Activated naive CD8-positive, alpha-beta T cell treated with anti-CD3 and anti-CD28 coated beads for 36 hours (primary cell): ENCODE data around the gene MAST2. TPM values are rescaled to one million over a fixed set of nuclear protein-coding genes. Genes with fewer than 3 reads are reported as not detected.

Experiments
- total RNA-seq, 2 experiments: library from RNA; stranded (reverse); gene quantifications; one replicate each; pipeline ENCODE4 v1.2.3, GENCODE V29; 2021

MAST2 gene
- total RNA-seq, 2 experiments from 2014 or later: 19.0 to 22.5 TPM

Other genes with a start within 250 kb of the MAST2 start
- 100 to 1,000 TPM; 274 to 278 TPM for gene NASP, start 219.6 kb upstream of the MAST2 start, total RNA-seq
- 1 to 10 TPM; 1.1 to 1.2 TPM for gene CCDC17, start 179.6 kb upstream of the MAST2 start, total RNA-seq
- 10 to 100 TPM; 82.4 to 90.5 TPM for gene GPBP1L1, start 117.1 kb upstream of the MAST2 start, total RNA-seq
- gene TMEM69, start 115.4 kb upstream of the MAST2 start, total RNA-seq: 10 to 100 TPM; 43.0 to 45.2 TPM
- 10 to 100 TPM; 12.7 to 16.7 TPM for gene IPP, start 53.0 kb upstream of the MAST2 start, total RNA-seq